ENCODE results near the gene PLPP2. TPM values are rescaled to one million over a fixed set of nuclear protein-coding genes. Genes with fewer than 3 reads are reported as not detected.
A peak's percentile ranks its signal among the peaks of the same experiment; 100 is the strongest.

The PLPP2 gene
- polyA plus RNA-seq, 1 donor (not counting 4 experiments of a cell fraction or from before 2014, with no cell fraction given), result 13.6 TPM

DNA sequence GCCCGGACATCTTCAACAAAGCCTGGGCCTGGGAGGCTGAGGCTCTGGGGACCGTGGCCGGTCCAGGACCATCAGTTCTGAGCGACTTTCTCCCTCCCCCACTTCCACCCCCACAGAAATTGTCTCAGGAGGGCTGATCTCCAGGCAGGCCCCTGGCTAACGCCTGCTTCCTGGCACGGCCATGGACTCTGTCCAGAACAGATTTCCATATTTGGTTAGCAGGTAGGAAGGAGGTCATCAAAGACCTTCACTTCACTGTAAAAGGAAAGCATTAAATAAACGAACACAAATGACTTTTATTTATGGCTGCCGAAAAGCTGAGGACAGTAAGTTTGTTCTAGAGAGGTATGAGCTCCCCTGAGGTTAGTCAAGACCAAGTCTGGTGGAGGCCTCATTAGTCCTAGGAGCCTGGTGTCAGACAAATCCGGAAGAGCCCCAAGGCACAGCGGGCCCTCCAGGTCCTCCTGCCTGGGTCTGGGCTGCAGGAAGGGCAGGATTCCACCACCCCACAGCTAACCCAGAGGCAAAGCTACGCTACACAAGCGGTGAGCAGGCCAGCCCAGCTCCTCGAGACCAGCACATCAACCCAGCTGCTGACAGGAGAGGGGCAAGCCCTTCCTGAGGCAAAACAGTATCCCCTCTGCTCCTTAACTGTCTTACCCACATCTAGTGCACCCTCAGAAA is 4.6 kb upstream of the PLPP2 start:
- H3K4me1 ChIP-seq (ENCODE audit: control insufficient read depth, extremely low read depth, insufficient read depth, low read length), result peaks cover 5% of the 10 kb centered on the region
- no peak overlapping the region for H3K27ac ChIP-seq (ENCODE audit: control insufficient read depth, insufficient read depth, low read length)
- FAIRE-seq (no peak), DNase-seq (ENCODE audit: low read depth, low spot score) (no peak)
- dilution Hi-C loops (cut with MboI; ENCODE audit: extremely low pct_ligation_motif_present, low sequenced_read_pairs), result no loop called here
- H3K36me3 ChIP-seq (ENCODE audit: control insufficient read depth in 2 of 2, extremely low read depth in 1 of 2, insufficient read depth in 2 of 2, low read length in 2 of 2), result no peaks in the 10 kb centered on the region
- H4K20me1 ChIP-seq (ENCODE audit: control insufficient read depth, extremely low read depth, insufficient read depth, low read length), result no peaks in the 10 kb centered on the region
- H3K9me3 ChIP-seq (ENCODE audit: control insufficient read depth, low read depth, low read length), result no peaks in the 10 kb centered on the region
- H3K9me1 ChIP-seq (ENCODE audit: control insufficient read depth, extremely low read depth, insufficient read depth, low read length), result no peaks in the 10 kb centered on the region
- no peak overlapping the region for H3K4me2 ChIP-seq (ENCODE audit: control insufficient read depth, extremely low read depth, insufficient read depth, low read depth, low read length)
- peaks cover 35% of the 10 kb centered on the region for H3K27me3 ChIP-seq (ENCODE audit: control insufficient read depth, extremely low read depth, insufficient read depth, low read length)
- H3K9ac ChIP-seq (ENCODE audit: control insufficient read depth, extremely low read depth, insufficient read depth, low read length), result no peak overlapping the region
- no peak overlapping the region for H3K4me3 ChIP-seq (ENCODE audit: control insufficient read depth in 2 of 3, extremely low read depth in 1 of 3, insufficient read depth in 2 of 3, low read depth in 1 of 3, low read length in 3 of 3)
- H2AFZ ChIP-seq (ENCODE audit: control insufficient read depth, low read length), result no peak overlapping the region
- no peaks in the 10 kb centered on the region for H3K79me2 ChIP-seq (ENCODE audit: control insufficient read depth, insufficient read depth, low read length)
- TF ChIP-seq, protein P1, sequence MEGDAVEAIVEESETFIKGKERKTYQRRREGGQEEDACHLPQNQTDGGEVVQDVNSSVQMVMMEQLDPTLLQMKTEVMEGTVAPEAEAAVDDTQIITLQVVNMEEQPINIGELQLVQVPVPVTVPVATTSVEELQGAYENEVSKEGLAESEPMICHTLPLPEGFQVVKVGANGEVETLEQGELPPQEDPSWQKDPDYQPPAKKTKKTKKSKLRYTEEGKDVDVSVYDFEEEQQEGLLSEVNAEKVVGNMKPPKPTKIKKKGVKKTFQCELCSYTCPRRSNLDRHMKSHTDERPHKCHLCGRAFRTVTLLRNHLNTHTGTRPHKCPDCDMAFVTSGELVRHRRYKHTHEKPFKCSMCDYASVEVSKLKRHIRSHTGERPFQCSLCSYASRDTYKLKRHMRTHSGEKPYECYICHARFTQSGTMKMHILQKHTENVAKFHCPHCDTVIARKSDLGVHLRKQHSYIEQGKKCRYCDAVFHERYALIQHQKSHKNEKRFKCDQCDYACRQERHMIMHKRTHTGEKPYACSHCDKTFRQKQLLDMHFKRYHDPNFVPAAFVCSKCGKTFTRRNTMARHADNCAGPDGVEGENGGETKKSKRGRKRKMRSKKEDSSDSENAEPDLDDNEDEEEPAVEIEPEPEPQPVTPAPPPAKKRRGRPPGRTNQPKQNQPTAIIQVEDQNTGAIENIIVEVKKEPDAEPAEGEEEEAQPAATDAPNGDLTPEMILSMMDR (optimal IDR thresholded peaks at IDR 0.05 in 1 of 3, IDR thresholded peaks at IDR 0.05 in 1 of 3, conservative IDR thresholded peaks at IDR 0.05 in 1 of 3; ENCODE audit: extremely low read depth in 1 of 3, insufficient read depth in 2 of 3, low read length in 3 of 3), result no peak
- TF ChIP-seq EZH2 (IDR thresholded peaks at IDR 0.05; ENCODE audit: low read length), result no peak

DNA sequence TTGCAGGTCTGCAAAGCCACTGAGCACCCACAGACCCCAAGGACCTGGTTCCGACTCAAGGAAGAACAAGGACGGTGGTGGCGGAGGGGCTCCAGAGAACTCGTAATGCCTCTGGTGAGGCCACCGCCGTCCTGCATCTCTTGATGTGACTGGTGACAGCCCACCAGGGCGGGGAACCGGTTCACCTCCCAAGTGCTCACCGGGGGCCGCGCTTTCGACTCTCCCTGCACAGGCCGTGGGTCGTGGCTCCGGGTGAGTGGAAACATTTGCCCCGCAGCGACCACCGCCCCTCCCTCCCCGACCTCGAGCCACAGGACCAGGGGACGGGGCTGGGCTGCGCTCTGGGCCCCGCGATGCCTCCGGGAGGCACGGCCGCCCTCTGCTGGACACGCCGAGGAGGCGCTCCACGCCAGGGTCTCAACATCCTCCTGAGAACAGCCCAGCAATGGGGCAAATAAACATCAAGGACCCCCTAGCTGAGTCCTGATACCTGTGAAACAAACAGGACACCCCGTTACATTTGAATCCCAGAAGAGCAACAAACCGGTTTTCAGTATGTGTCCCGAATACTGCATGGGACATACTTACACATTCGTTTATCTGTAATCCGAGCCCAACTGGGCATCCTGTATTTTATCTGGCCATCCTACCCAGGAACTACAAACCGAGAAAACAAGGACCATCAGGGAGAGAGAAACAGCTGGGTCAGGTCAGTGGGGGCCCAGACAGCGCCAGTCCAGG is 3.9 kb upstream of the PLPP2 start:
- no peak overlapping the region for H3K9ac ChIP-seq (ENCODE audit: control insufficient read depth, extremely low read depth, insufficient read depth, low read length)
- no peak overlapping the region for H3K27ac ChIP-seq (ENCODE audit: control insufficient read depth, insufficient read depth, low read length)
- H3K9me1 ChIP-seq (ENCODE audit: control insufficient read depth, extremely low read depth, insufficient read depth, low read length), result no peaks in the 10 kb centered on the region
- H4K20me1 ChIP-seq (ENCODE audit: control insufficient read depth, extremely low read depth, insufficient read depth, low read length), result no peaks in the 10 kb centered on the region
- TF ChIP-seq, protein P1 (optimal IDR thresholded peaks at IDR 0.05 in 1 of 3, IDR thresholded peaks at IDR 0.05 in 1 of 3, conservative IDR thresholded peaks at IDR 0.05 in 1 of 3; ENCODE audit: extremely low read depth in 1 of 3, insufficient read depth in 2 of 3, low read length in 3 of 3), result peak; percentile 56 to 91 (median 88)
- TF ChIP-seq EZH2 (IDR thresholded peaks at IDR 0.05; ENCODE audit: low read length), result no peak
- dilution Hi-C loops (cut with MboI; ENCODE audit: extremely low pct_ligation_motif_present, low sequenced_read_pairs), result no loop called here
- FAIRE-seq (no peak), DNase-seq (ENCODE audit: low read depth, low spot score) (no peak)
- no peak overlapping the region for H2AFZ ChIP-seq (ENCODE audit: control insufficient read depth, low read length)
- H3K9me3 ChIP-seq (ENCODE audit: control insufficient read depth, low read depth, low read length), result no peaks in the 10 kb centered on the region
- peaks cover 12% of the 10 kb centered on the region for H3K4me1 ChIP-seq (ENCODE audit: control insufficient read depth, extremely low read depth, insufficient read depth, low read length)
- no peak overlapping the region for H3K4me3 ChIP-seq (ENCODE audit: control insufficient read depth in 2 of 3, extremely low read depth in 1 of 3, insufficient read depth in 2 of 3, low read depth in 1 of 3, low read length in 3 of 3)
- no peaks in the 10 kb centered on the region for H3K36me3 ChIP-seq (ENCODE audit: control insufficient read depth in 2 of 2, extremely low read depth in 1 of 2, insufficient read depth in 2 of 2, low read length in 2 of 2)
- H3K4me2 ChIP-seq (ENCODE audit: control insufficient read depth, extremely low read depth, insufficient read depth, low read depth, low read length), result peak overlapping the region; percentile 22
- peaks cover 35% of the 10 kb centered on the region for H3K27me3 ChIP-seq (ENCODE audit: control insufficient read depth, extremely low read depth, insufficient read depth, low read length)
- no peaks in the 10 kb centered on the region for H3K79me2 ChIP-seq (ENCODE audit: control insufficient read depth, insufficient read depth, low read length)
